Muscle layer of duodenum (tissue), 2 donors: ENCODE results near the gene ANO10.
"Not testable (repeated sequence)": the region's sequence is repeated elsewhere in the genome, so short reads cannot be mapped to it uniquely, and the experiment has no call there.

Experiments used
- H3K27ac ChIP-seq: one replicate; pipeline ENCODE4 v1.7.0; 2013; ENCODE audit warnings: mild to moderate bottlenecking, low read length
- H3K27me3 ChIP-seq: one replicate; pipeline ENCODE4 v1.7.0; 2013; ENCODE audit warnings: low read depth, mild to moderate bottlenecking, control low read depth, low read length
- H3K36me3 ChIP-seq, 2 donors: one replicate each; pipeline ENCODE4 v1.7.0; 2013; ENCODE audit warnings: low read length in 2 of 2, control low read depth in 1 of 2, mild to moderate bottlenecking in 1 of 2; ENCODE audit not compliant: insufficient read depth in 2 of 2, control insufficient read depth in 1 of 2
- H3K4me1 ChIP-seq, 2 donors: one replicate each; pipeline ENCODE4 v1.7.0; 2013; ENCODE audit warnings: low read length in 2 of 2, mild to moderate bottlenecking in 2 of 2, control low read depth in 1 of 2, moderate library complexity in 1 of 2; ENCODE audit not compliant: insufficient read depth in 2 of 2, control insufficient read depth in 1 of 2
- H3K4me3 ChIP-seq, 2 donors: one replicate each; pipeline ENCODE4 v1.7.0; 2013; ENCODE audit warnings: low read length in 2 of 2, low read depth in 1 of 2, mild to moderate bottlenecking in 1 of 2
- H3K9me3 ChIP-seq, 2 donors: one replicate each; pipeline ENCODE4 v1.7.0; 2013; ENCODE audit warnings: low read length in 2 of 2, control low read depth in 1 of 2, mild to moderate bottlenecking in 1 of 2; ENCODE audit not compliant: control insufficient read depth in 1 of 2
- donor health status: healthy.

Gene ANO10

GRCh38 chr3:43565661-43566341 is 56.0 kb downstream of the ANO10 start:
- not testable (repeated sequence) for H3K27me3 ChIP-seq, H3K4me1 ChIP-seq, H3K9me3 ChIP-seq, H3K4me3 ChIP-seq, H3K36me3 ChIP-seq, H3K27ac ChIP-seq

- no peak overlapping the region for H3K27ac ChIP-seq
- H3K4me1 ChIP-seq, result no peaks in the 10 kb centered on the region
- no peaks in the 10 kb centered on the region for H3K27me3 ChIP-seq
- H3K9me3 ChIP-seq, result no peaks in the 10 kb centered on the region
- peaks cover 5 to 8% of the 10 kb centered on the region in 2 donors for H3K36me3 ChIP-seq
- no peak overlapping the region for H3K4me3 ChIP-seq
These were observed 61.9 kb downstream of the ANO10 start for GRCh38 chr3:43559961-43560360.

GRCh38 chr3:43558171-43558570 is 63.6 kb downstream of the ANO10 start:
- peaks cover 5 to 15% of the 10 kb centered on the region in 2 donors for H3K36me3 ChIP-seq
- H3K9me3 ChIP-seq, result no peaks in the 10 kb centered on the region
- no peak overlapping the region for H3K27ac ChIP-seq
- H3K4me3 ChIP-seq, result no peak overlapping the region
- H3K4me1 ChIP-seq, result no peaks in the 10 kb centered on the region
- H3K27me3 ChIP-seq, result no peaks in the 10 kb centered on the region

- Histone ChIP-seq H3K4me3 (no peak overlapping the region), H3K4me1 (no peaks in the 10 kb centered on the region), H3K27me3 (no peaks in the 10 kb centered on the region), H3K9me3 (peaks cover 0 to 6% of the 10 kb centered on the region in 2 donors), H3K36me3 (peaks cover 8 to 22% of the 10 kb centered on the region in 2 donors), H3K27ac (no peak overlapping the region)
These were observed 72.1 kb downstream of the ANO10 start for GRCh38 chr3:43549626-43550290.

GRCh38 chr3:43544277-43544676 is 77.5 kb downstream of the ANO10 start:
- H3K27ac ChIP-seq, H3K27me3 ChIP-seq, H3K4me3 ChIP-seq, H3K4me1 ChIP-seq, H3K9me3 ChIP-seq: not testable (repeated sequence)
- H3K36me3 ChIP-seq, result peaks cover 8 to 15% of the 10 kb centered on the region in 2 donors

GRCh38 chr3:43542328-43543043 is 79.3 kb downstream of the ANO10 start:
- Histone ChIP-seq H3K27ac (no peak overlapping the region), H3K36me3 (peaks cover 0 to 14% of the 10 kb centered on the region in 2 donors), H3K4me3 (no peak overlapping the region), H3K27me3 (no peaks in the 10 kb centered on the region), H3K4me1 (no peaks in the 10 kb centered on the region), H3K9me3 (peaks cover 0 to 6% of the 10 kb centered on the region in 2 donors)

GRCh38 chr3:43540624-43541023 is 81.2 kb downstream of the ANO10 start:
- Histone ChIP-seq H3K27ac (no peak overlapping the region), H3K4me3 (no peak overlapping the region), H3K9me3 (no peaks in the 10 kb centered on the region), H3K27me3 (no peaks in the 10 kb centered on the region), H3K36me3 (peaks cover 0 to 4% of the 10 kb centered on the region in 2 donors), H3K4me1 (no peaks in the 10 kb centered on the region)

GRCh38 chr3:43539321-43539720 is 82.5 kb downstream of the ANO10 start:
- no peaks in the 10 kb centered on the region for H3K4me1 ChIP-seq
- no peaks in the 10 kb centered on the region for H3K9me3 ChIP-seq
- H3K36me3 ChIP-seq, result peaks cover 0 to 4% of the 10 kb centered on the region in 2 donors
- H3K4me3 ChIP-seq, result no peak overlapping the region
- no peak overlapping the region for H3K27ac ChIP-seq
- no peaks in the 10 kb centered on the region for H3K27me3 ChIP-seq

GRCh38 chr3:43537225-43537624 is 84.6 kb downstream of the ANO10 start:
- H3K4me3 ChIP-seq, result no peak overlapping the region
- no peaks in the 10 kb centered on the region for H3K27me3 ChIP-seq
- H3K36me3 ChIP-seq, result peaks cover 0 to 4% of the 10 kb centered on the region in 2 donors
- no peak overlapping the region for H3K27ac ChIP-seq
- H3K9me3 ChIP-seq, result no peaks in the 10 kb centered on the region
- H3K4me1 ChIP-seq, result no peaks in the 10 kb centered on the region

GRCh38 chr3:43534675-43535074 is 87.1 kb downstream of the ANO10 start:
- Histone ChIP-seq H3K4me1 (no peaks in the 10 kb centered on the region), H3K27me3 (no peaks in the 10 kb centered on the region), H3K4me3 (no peak overlapping the region), H3K36me3 (peaks cover 0 to 4% of the 10 kb centered on the region in 2 donors), H3K9me3 (no peaks in the 10 kb centered on the region), H3K27ac (no peak overlapping the region)

- Histone ChIP-seq H3K36me3 (no peaks in the 10 kb centered on the region), H3K27me3 (no peaks in the 10 kb centered on the region), H3K4me1 (no peaks in the 10 kb centered on the region), H3K27ac (no peak overlapping the region), H3K9me3 (no peaks in the 10 kb centered on the region), H3K4me3 (no peak overlapping the region)
These were observed 88.8 kb downstream of the ANO10 start for GRCh38 chr3:43533009-43533408.
